ENCODE measurements around the gene POLR2I. TPM values are rescaled to one million over a fixed set of nuclear protein-coding genes. Genes with fewer than 3 reads are reported as not detected.
A peak's percentile ranks its signal among the peaks of the same experiment; 100 is the strongest.

POLR2I gene
- 54.8 and 140 TPM in 2 replicates for polyA plus RNA-seq (2012; rRNA removed)
- polyA plus RNA-seq (2012; cell fraction: cytosol; rRNA removed): 63.6 and 68.8 TPM in 2 replicates
- 33.0 and 56.9 TPM in 2 replicates for polyA plus RNA-seq (2012; cell fraction: nucleus; rRNA removed)

DNA sequence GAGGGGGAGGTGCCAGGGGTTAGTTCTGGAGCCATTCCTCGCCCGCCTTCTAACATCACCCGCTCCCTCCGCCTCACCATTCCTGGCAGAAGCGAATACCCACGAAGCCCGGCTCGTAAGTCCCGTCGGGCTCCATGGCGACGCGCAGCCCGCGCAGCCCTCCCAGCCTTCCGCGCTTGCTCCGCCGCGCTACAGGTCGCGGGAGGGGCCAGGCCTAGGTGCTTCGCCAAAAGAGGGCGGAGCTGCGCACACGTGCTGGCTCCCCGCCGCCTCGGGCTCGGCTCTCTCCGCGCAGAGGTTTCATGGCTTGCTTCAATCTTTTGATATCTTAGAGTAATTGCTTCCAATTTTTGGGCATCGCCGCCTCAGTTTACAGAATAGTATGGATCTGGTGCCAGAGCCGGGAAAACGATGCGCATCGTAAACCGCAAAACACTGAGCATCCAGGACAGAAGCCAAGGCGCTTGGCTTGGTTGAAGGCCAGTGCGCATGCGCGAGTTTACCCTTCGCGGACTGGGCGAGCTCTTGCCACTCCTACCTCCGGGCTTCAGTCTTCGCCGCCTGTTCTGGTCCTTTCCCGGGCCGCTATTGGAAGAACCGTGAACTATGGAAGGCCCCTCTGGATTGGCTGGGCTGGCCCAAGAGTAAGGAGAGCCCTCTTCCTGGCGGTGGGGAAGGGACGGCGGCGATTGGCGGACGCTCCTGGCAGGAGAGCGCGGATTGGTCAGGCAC, at the start of gene POLR2I:
TSS of gene POLR2I (minus strand) at position 155 of the 732 bp plus-strand sequence. CDS start at position 136, 19 bp downstream.
- peaks cover 46% of the 10 kb centered on the region; the same call in 1 of the 2 replicates for H3K79me2 ChIP-seq (ENCODE audit: insufficient read depth)
- H3K36me3 ChIP-seq (replicated peaks in 1 of 2; ENCODE audit: control insufficient read depth in 1 of 2, insufficient read depth in 2 of 2, low read length in 1 of 2): peaks cover 24 to 27% of the 10 kb centered on the region in 2 experiments
- DNase-seq: peak; percentile 97
- no peak for TF ChIP-seq MEF2A (IDR thresholded peaks at IDR 0.05; ENCODE audit: borderline replicate concordance, low read depth)
- no peak for TF ChIP-seq JUND (IDR thresholded peaks at IDR 0.05)
- peak; percentile 48 for TF ChIP-seq CHD2 (IDR thresholded peaks at IDR 0.05; ENCODE audit: low read length, partially characterized antibody)
- TF ChIP-seq RFX5 (IDR thresholded peaks at IDR 0.05; ENCODE audit: low read length): peak; percentile 76
- TF ChIP-seq, protein P1, sequence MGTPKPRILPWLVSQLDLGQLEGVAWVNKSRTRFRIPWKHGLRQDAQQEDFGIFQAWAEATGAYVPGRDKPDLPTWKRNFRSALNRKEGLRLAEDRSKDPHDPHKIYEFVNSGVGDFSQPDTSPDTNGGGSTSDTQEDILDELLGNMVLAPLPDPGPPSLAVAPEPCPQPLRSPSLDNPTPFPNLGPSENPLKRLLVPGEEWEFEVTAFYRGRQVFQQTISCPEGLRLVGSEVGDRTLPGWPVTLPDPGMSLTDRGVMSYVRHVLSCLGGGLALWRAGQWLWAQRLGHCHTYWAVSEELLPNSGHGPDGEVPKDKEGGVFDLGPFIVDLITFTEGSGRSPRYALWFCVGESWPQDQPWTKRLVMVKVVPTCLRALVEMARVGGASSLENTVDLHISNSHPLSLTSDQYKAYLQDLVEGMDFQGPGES (IDR thresholded peaks at IDR 0.05; ENCODE audit: low read depth, low read length): peak; percentile 80
- peak; percentile 55 for TF ChIP-seq NFIC (IDR thresholded peaks at IDR 0.05; ENCODE audit: borderline replicate concordance)
- no peak for TF ChIP-seq FOXM1 (IDR thresholded peaks at IDR 0.05; ENCODE audit: low read depth)
- TF ChIP-seq, protein P2, sequence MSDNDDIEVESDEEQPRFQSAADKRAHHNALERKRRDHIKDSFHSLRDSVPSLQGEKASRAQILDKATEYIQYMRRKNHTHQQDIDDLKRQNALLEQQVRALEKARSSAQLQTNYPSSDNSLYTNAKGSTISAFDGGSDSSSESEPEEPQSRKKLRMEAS (IDR thresholded peaks at IDR 0.05; ENCODE audit: low read depth): peak; percentile 100
- no peak for TF ChIP-seq EZH2phosphoT487 (IDR thresholded peaks at IDR 0.05; ENCODE audit: borderline replicate concordance, low read depth)
- TF ChIP-seq RCOR1 (IDR thresholded peaks at IDR 0.05; ENCODE audit: low read length): 0 out of 2 replicates have a peak, but pooled peaks have one; percentile 7
- TF ChIP-seq, protein P3, sequence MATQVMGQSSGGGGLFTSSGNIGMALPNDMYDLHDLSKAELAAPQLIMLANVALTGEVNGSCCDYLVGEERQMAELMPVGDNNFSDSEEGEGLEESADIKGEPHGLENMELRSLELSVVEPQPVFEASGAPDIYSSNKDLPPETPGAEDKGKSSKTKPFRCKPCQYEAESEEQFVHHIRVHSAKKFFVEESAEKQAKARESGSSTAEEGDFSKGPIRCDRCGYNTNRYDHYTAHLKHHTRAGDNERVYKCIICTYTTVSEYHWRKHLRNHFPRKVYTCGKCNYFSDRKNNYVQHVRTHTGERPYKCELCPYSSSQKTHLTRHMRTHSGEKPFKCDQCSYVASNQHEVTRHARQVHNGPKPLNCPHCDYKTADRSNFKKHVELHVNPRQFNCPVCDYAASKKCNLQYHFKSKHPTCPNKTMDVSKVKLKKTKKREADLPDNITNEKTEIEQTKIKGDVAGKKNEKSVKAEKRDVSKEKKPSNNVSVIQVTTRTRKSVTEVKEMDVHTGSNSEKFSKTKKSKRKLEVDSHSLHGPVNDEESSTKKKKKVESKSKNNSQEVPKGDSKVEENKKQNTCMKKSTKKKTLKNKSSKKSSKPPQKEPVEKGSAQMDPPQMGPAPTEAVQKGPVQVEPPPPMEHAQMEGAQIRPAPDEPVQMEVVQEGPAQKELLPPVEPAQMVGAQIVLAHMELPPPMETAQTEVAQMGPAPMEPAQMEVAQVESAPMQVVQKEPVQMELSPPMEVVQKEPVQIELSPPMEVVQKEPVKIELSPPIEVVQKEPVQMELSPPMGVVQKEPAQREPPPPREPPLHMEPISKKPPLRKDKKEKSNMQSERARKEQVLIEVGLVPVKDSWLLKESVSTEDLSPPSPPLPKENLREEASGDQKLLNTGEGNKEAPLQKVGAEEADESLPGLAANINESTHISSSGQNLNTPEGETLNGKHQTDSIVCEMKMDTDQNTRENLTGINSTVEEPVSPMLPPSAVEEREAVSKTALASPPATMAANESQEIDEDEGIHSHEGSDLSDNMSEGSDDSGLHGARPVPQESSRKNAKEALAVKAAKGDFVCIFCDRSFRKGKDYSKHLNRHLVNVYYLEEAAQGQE (IDR thresholded peaks at IDR 0.05; ENCODE audit: low read depth, low read length): 0 out of 2 replicates have a peak, but pooled peaks have one; percentile 26
- TF ChIP-seq RAD21 (IDR thresholded peaks at IDR 0.05; ENCODE audit: low read length): no peak
- peak; percentile 89 for TF ChIP-seq NRF1 (IDR thresholded peaks at IDR 0.05; ENCODE audit: low read depth, low read length)
- TF ChIP-seq MXI1 (IDR thresholded peaks at IDR 0.05; ENCODE audit: low read depth, low read length): peak; percentile 99
- TF ChIP-seq, protein P4, sequence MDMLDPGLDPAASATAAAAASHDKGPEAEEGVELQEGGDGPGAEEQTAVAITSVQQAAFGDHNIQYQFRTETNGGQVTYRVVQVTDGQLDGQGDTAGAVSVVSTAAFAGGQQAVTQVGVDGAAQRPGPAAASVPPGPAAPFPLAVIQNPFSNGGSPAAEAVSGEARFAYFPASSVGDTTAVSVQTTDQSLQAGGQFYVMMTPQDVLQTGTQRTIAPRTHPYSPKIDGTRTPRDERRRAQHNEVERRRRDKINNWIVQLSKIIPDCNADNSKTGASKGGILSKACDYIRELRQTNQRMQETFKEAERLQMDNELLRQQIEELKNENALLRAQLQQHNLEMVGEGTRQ (IDR thresholded peaks at IDR 0.05; ENCODE audit: borderline replicate concordance, low read depth, low read length): 0 out of 2 replicates have a peak, but pooled peaks have one; percentile 45
- TF ChIP-seq TEAD4 (IDR thresholded peaks at IDR 0.05; ENCODE audit: borderline replicate concordance, insufficient read depth): no peak
- no peak for TF ChIP-seq RXRA (IDR thresholded peaks at IDR 0.05; ENCODE audit: borderline replicate concordance, low read depth)
- peak; percentile 21; the same call in 1 of the 2 replicates for TF ChIP-seq TCF12 (IDR thresholded peaks at IDR 0.05)
- TF ChIP-seq SMC3 (IDR thresholded peaks at IDR 0.05; ENCODE audit: low read depth, low read length): no peak
- peak; percentile 73 for TF ChIP-seq POLR2AphosphoS5 (IDR thresholded peaks at IDR 0.05; ENCODE audit: low read depth, low read length)
- TF ChIP-seq FOSL2 (IDR thresholded peaks at IDR 0.05; ENCODE audit: borderline replicate concordance, low read depth): no peak
- TF ChIP-seq, protein P5, sequence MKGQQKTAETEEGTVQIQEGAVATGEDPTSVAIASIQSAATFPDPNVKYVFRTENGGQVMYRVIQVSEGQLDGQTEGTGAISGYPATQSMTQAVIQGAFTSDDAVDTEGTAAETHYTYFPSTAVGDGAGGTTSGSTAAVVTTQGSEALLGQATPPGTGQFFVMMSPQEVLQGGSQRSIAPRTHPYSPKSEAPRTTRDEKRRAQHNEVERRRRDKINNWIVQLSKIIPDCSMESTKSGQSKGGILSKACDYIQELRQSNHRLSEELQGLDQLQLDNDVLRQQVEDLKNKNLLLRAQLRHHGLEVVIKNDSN (IDR thresholded peaks at IDR 0.05; ENCODE audit: borderline replicate concordance, low read depth): peak; percentile 76; the same call in 1 of the 2 replicates
- TF ChIP-seq, protein P6, sequence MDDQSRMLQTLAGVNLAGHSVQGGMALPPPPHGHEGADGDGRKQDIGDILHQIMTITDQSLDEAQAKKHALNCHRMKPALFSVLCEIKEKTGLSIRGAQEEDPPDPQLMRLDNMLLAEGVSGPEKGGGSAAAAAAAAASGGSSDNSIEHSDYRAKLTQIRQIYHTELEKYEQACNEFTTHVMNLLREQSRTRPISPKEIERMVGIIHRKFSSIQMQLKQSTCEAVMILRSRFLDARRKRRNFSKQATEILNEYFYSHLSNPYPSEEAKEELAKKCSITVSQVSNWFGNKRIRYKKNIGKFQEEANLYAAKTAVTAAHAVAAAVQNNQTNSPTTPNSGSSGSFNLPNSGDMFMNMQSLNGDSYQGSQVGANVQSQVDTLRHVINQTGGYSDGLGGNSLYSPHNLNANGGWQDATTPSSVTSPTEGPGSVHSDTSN (IDR thresholded peaks at IDR 0.05): 0 out of 2 replicates have a peak, but pooled peaks have one; percentile 22
- no peak for TF ChIP-seq GATA2 (CRISPR knock-in tag; IDR thresholded peaks at IDR 0.05)
- 0 out of 2 replicates have a peak, but pooled peaks have one; percentile 55 for TF ChIP-seq TAF1 (IDR thresholded peaks at IDR 0.05; ENCODE audit: borderline replicate concordance, low read depth, low read length)

More for the DNA sequence above, at the start of gene POLR2I:
- Histone ChIP-seq H3K9me3 (no peaks in the 10 kb centered on the region), H4K20me1 (ENCODE audit: insufficient read depth) (no peaks in the 10 kb centered on the region), H3K9ac (peak within 1 kb of the TSS; percentile 69), H3K4me1 (ENCODE audit: control insufficient read depth in 1 of 2, insufficient read depth in 2 of 2, low read depth in 1 of 2, low read length in 1 of 2) (peaks cover 6 to 22% of the 10 kb centered on the region in 2 experiments; a peak in 1 of 4 replicates), H3F3A (replicated peaks; ENCODE audit: insufficient read depth) (no peaks in the 10 kb centered on the region), H3K4me3 (ENCODE audit: low read depth in 2 of 2, low read length in 1 of 2) (peak within 1 kb of the TSS; percentile 85 to 87), H3K4me2 (peak within 1 kb of the TSS; percentile 98), H2AFZ (ENCODE audit: low read depth) (peak within 1 kb of the TSS; percentile 83), H3K9me2 (no peaks in the 10 kb centered on the region), H3K27ac (ENCODE audit: low read depth in 2 of 2, low read length in 1 of 2) (peak within 1 kb of the TSS; percentile 80 to 96), H3K27me3 (ENCODE audit: insufficient read depth) (no peaks in the 10 kb centered on the region)
- ChIA-PET POLR2A (interaction anchor here (1.0 to 1.8 kb wide), 8 partner anchors 10 to 218 kb away, joined by 3 to 6 read pairs (median 4); partner anchors contain the start of genes ZNF146 and ZNF565), CTCF (interaction anchor here (0.9 to 3.5 kb wide), 5 partner anchors 13 to 233 kb away, joined by 3 to 14 read pairs (median 7); no protein-coding TSS in a partner anchor)
- WGBS (ENCODE audit: low lambda C conversion rate): under 1% methylated on average over 38 of the region's 60 CpGs

All from SK-N-SH (cell line).